GM12891 (cell line): Measurements from ENCODE around the gene PLCB2.

Experiments
- POLR2A ChIP-seq: IDR thresholded peaks from 2 replicates; pipeline ENCODE4 v1.6.1; 2011; ENCODE audit warnings: low read depth, low read length, control low read depth
- POLR2AphosphoS5 ChIP-seq: IDR thresholded peaks from 2 replicates; pipeline ENCODE4 v1.6.1; 2011; ENCODE audit warnings: low read depth, low read length, control low read depth
- POU2F2 ChIP-seq: IDR thresholded peaks from 2 replicates; pipeline ENCODE4 v1.6.1; 2011; ENCODE audit warnings: low read depth, mild to moderate bottlenecking, control low read depth, low read length, moderate library complexity
- TAF1 ChIP-seq: IDR thresholded peaks from 2 replicates; pipeline ENCODE4 v1.6.1; 2011; ENCODE audit warnings: low read depth, low read length, control low read depth

DNA sequence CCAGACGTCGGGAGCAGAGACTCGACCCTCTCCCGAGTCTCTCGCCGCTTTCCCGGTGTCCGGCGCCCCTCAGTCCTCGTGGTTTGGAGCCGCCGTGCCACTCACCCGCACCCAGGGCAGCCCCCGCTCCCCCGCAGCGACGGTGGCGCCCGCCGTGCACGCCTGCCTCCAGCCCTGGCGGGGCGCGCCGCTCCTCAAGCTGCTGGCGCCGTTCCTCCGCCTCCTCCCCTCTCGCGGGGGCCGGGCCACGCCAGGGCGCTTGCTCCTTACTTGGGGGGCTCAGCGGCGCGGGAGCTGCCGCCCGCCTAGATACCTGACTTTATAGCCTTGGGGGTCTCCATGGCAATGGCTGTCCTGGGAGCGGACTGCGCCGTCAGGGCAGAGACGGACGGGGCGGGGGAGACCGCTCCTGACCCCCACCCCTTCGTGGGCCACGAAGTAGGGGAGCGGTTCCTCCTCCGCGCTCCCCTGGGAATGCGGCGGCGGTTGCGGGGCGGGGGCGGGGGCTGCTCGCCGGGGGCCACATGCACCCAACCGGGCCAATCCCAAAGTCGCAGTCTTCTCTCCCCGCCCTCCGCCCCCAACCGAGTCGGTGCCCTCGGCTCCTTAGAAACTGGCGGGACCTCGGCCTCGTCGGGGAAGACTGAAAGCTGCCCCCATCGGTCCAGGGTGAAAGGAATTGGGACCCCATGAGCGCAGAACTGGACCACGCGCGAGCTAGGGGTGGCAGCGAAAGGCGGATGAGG, 24.7 kb downstream of the PLCB2 start, which contains the start of gene ANKRD63:
- TF ChIP-seq TAF1, result no peak
- no peak for TF ChIP-seq POLR2A
- TF ChIP-seq POLR2AphosphoS5, result no peak
- TF ChIP-seq POU2F2, result no peak
